Right cardiac atrium (tissue), 5 donors: Measurements from ENCODE around the gene CAMKMT. TPM values are rescaled to one million over a fixed set of nuclear protein-coding genes. Genes with fewer than 3 reads are reported as not detected.

ENCODE experiments used
- ATAC-seq, 2 donors: fragments of 200-7000 bp; cut with Tn5 transposase; one replicate each; pipeline versions ENCODE4 v1.8.0 to v1.9.1; 2020; ENCODE audit warnings: moderate library complexity in 2 of 2, mild to moderate bottlenecking in 1 of 2
- DNase-seq, 3 donors: peaks; one replicate each; pipeline ENCODE4 v3.0.0-alpha.2; 2020
- H3K27ac ChIP-seq: one replicate; pipeline ENCODE4 v1.5.1; 2013; ENCODE audit warnings: mild to moderate bottlenecking, low read length, control low read depth, moderate library complexity
- H3K27me3 ChIP-seq: one replicate; pipeline ENCODE4 v1.6.1; 2013; ENCODE audit not compliant: control insufficient read depth, insufficient read depth
- H3K4me1 ChIP-seq: one replicate; pipeline ENCODE4 v1.6.1; 2013; ENCODE audit warnings: low read length; ENCODE audit not compliant: control insufficient read depth, insufficient read depth
- H3K4me3 ChIP-seq: one replicate; pipeline ENCODE4 v1.5.1; 2013; ENCODE audit warnings: low read length, control low read depth
- H3K9me3 ChIP-seq: one replicate; pipeline ENCODE4 v1.6.1; 2013; ENCODE audit warnings: low read length; ENCODE audit not compliant: control insufficient read depth
- WGBS: extraction: QIAGEN DNeasy Blood & Tissue Kit; methylation state at CpG from one replicate; pipeline ENCODE4 v1.1.7; 2013; 5-methylcytosine and 5-hydroxymethylcytosine counted together
- intact Hi-C, 4 donors: fragments of 100-400 bp; cut with DNase I; formaldehyde crosslinking; loops; one replicate each; pipeline versions ENCODE4 v1.11.0 to v1.14.0; 2022 to 2023
- polyA plus RNA-seq: library from polyadenylated mRNA; stranded (reverse); fragments of 200-250 nt; gene quantifications from one replicate; pipeline ENCODE4 v1.2.3, GENCODE V29; 2013
- total RNA-seq, 4 donors: library from RNA; stranded (reverse); fragmentation: NEBNext Ultra II Directional; extraction: Animal tissue kit (Norgen Biotek cat#: 25700); gene quantifications; one replicate each; pipeline ENCODE4 v1.2.1, GENCODE V29; 2021
- donor health status: healthy with polysubstance abuse.
- donor health status: DM: no; HTN: yes; CAD: no.
- donor health status: DM: no; HTN: no; CAD: no.
- donor health status: DM: no; HTN: yes; CAD: no; lungs with severe emphysema.
- donor health status: DM: yes; HTN: yes; CAD: no.

Gene CAMKMT
- total and polyA plus RNA-seq, 5 donors = 4.6 to 6.3 (median 5.5) TPM

DNA sequence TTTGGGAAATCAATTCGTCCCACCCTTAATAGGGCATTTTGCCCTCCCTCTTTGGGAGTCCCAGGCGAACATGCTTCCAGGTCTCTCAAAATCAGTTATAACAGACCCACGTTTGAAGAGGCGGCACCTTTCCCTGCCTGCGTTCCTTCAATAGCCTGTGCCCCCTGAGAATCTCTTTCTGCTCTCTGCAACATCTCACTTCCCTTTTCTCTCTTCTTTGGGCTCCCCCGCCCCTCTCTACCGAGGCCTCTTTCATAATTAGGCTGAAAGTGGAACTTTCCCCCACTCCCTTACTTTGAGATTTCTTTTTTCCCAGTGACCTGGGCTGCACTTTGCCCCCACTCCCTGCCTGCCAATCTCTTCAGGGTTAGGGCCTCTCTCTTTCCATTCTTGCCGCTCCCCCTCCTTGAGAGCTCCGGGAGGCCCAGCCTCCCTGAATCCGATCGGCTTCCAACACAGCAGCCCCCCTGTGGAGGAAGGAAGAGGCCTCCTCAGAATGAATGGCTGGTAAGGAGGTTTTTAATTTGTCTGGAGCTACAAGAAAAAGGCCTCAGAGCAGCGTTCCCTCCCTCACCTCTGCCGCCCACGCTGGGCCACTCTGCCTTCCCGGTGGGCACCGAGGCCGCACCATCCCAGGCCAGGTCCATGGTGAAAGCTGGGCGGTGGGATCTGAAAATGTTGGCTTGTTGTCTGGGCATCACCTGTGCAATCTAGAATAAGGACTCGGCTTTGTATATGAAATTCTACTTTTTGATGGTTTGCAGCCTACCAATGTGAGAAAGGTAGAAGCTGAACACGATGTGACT is 417.1 kb downstream of the CAMKMT start:
- 56% methylated on average over 20 of the region's 20 CpGs for WGBS
- DNase-seq (no peak), ATAC-seq (no peak)
- H3K9me3 ChIP-seq = no peaks in the 10 kb centered on the region
- intact Hi-C loops = no loop called here
- H3K4me3 ChIP-seq = no peak overlapping the region
- no peak overlapping the region for H3K27ac ChIP-seq
- H3K27me3 ChIP-seq = no peaks in the 10 kb centered on the region
- no peaks in the 10 kb centered on the region for H3K4me1 ChIP-seq

GRCh38 chr2:44779793-44780192 is 418.0 kb downstream of the CAMKMT start:
- no peaks in the 10 kb centered on the region for H3K27me3 ChIP-seq
- DNase-seq (no peak), ATAC-seq (no peak)
- H3K4me1 ChIP-seq = no peaks in the 10 kb centered on the region
- WGBS = 93% methylated on average over 2 of the region's 2 CpGs
- no peaks in the 10 kb centered on the region for H3K9me3 ChIP-seq
- H3K4me3 ChIP-seq = no peak overlapping the region
- no peak overlapping the region for H3K27ac ChIP-seq
- intact Hi-C loops = no loop called here

- 93% methylated on average over 7 of the region's 7 CpGs for WGBS
- H3K4me1 ChIP-seq = no peaks in the 10 kb centered on the region
- H3K9me3 ChIP-seq = no peaks in the 10 kb centered on the region
- H3K27me3 ChIP-seq = no peaks in the 10 kb centered on the region
- ATAC-seq = no peak
- H3K4me3 ChIP-seq = no peak overlapping the region
- intact Hi-C loops = no loop called here
- no peak overlapping the region for H3K27ac ChIP-seq
- no peak for DNase-seq
Measured at GRCh38 chr2:44780406-44780805, 418.7 kb downstream of the CAMKMT start.

DNA sequence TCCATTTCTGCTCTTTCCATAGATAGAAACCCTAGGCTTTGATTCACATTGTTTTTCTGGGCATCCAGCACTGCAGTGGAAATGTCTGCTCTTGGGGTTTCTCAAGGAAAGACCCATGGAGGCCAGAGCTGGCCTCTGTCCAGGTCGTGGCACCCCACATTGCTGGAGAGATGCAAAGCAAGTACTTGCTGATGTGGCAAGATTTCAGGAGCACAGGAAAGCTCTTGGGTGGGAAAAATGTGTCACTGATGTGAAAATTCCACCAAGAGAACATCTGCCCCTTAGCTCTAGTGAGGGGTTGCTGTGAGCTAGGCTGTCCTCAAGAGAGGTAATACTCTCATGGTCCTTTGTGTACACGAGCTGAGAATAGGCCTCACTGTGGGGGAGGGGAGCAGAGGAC is 423.7 kb downstream of the CAMKMT start:
- 53% methylated on average over 2 of the region's 2 CpGs for WGBS

DNA sequence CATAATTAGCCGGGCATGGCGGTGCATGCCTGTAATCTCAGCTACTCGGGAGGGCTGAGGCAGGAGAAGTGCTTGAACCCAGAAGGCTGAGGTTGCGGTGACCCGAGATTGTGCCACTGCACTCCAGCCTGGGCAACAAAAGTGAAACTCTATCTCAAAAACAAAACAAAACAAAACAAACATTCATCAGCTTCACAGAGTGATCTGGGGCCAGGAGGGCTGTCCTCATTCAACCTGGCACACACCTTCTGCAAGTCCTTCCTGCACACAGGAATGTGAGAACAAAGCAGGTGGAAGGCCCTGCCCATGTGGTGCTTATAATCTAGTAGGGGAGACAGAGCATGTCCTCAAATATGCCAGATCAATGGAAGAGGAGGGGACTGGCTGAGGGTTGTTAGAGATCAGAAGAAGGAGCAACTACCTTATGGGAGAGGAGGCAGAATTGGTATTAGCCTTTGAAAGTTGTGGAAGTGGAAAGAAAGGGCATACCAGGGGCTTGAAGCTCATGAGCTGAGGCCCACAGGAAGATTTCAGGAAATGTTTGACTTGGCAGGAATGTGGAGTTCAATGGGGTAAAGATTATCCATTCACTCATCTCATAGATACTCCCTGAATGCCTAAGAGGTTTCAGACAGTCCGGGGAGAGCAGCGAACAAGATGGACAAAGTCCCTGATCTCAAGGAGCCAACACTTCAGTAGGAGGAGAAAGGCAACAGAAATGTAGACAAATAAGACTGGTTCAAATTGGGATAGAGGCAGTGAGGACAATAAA is 424.5 kb downstream of the CAMKMT start:
- DNase-seq (no peak), ATAC-seq (no peak)
- H3K4me3 ChIP-seq = no peak overlapping the region
- intact Hi-C loops = no loop called here
- no peaks in the 10 kb centered on the region for H3K9me3 ChIP-seq
- 87% methylated on average over 7 of the region's 7 CpGs for WGBS
- no peaks in the 10 kb centered on the region for H3K4me1 ChIP-seq
- H3K27ac ChIP-seq = no peak overlapping the region
- H3K27me3 ChIP-seq = no peaks in the 10 kb centered on the region

More for the DNA sequence above, 423.7 kb downstream of the CAMKMT start:
- Histone ChIP-seq H3K4me1 (no peaks in the 10 kb centered on the region), H3K27ac (no peak overlapping the region), H3K9me3 (no peaks in the 10 kb centered on the region), H3K27me3 (no peaks in the 10 kb centered on the region), H3K4me3 (no peak overlapping the region)
- intact Hi-C loops = no loop called here
- DNase-seq (no peak), ATAC-seq (no peak)

DNA sequence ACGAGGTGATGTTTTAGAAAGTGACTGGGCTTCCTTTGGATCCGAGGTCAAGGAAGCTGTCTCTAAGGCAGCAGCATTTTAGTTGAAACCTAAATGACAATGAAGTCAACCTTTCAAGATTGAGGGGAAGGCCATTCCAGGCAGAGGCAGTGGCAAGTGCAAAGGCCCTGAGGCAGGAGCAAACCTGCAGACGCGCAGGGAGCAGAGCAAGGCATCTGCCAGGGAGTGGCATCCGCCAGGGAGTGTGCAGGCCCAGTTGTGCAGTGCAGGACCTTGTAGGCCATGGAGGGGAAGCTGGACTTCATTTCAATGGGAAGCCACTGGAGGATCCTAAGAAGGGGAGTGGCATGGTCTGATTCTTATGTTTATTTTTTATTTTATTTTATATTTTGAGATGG is 425.1 kb downstream of the CAMKMT start:
- DNase-seq (no peak), ATAC-seq (no peak)
- 86% methylated on average over 5 of the region's 5 CpGs for WGBS
- Histone ChIP-seq H3K27me3 (no peaks in the 10 kb centered on the region), H3K9me3 (no peaks in the 10 kb centered on the region), H3K4me3 (no peak overlapping the region), H3K4me1 (no peaks in the 10 kb centered on the region), H3K27ac (no peak overlapping the region)
- intact Hi-C loops = no loop called here

DNA sequence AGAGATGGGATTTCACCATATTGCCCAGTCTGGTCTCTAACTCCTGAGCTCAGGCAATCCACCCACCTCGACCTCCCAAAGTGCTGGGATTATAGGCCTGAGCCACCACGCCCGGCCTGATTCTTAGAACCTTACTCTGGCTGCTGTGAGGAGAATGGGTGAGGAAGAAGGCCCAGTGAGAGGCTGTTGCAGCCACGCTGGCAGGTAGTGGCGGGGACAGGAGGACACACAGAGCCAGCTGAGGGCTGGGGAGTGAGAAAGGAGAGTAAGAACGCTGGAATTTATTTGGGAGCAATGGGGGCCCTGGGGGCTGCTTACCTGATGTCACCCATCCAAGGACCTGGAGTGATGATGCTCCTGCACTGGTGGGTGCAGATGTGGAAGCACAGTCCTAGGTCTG is 425.9 kb downstream of the CAMKMT start:
- intact Hi-C loops = no loop called here
- no peaks in the 10 kb centered on the region for H3K4me1 ChIP-seq
- ATAC-seq = no peak
- no peak for DNase-seq
- no peaks in the 10 kb centered on the region for H3K9me3 ChIP-seq
- 90% methylated on average over 6 of the region's 6 CpGs for WGBS
- H3K4me3 ChIP-seq = no peak overlapping the region
- no peak overlapping the region for H3K27ac ChIP-seq
- H3K27me3 ChIP-seq = no peaks in the 10 kb centered on the region

DNA sequence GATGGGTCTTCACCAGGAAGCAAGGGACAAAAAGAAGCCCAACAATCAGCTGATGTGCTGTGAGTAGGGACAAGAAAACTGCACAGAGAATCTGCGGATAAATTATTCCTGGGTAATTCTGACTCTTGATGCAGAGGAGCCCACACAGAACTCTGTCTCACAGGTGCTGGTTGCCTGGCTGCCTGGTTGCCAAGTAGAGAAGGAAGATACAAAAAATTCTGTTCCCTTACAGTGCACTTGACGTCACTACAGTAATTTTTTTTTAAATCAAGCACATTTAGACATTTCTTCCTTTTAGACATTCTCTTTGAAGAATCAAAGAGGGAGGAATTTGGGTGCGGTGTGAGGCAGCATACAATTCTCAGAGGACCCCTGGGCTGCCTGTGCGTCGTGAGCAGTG is 427.7 kb downstream of the CAMKMT start:
- WGBS = 43% methylated on average over 5 of the region's 5 CpGs
- no peak for DNase-seq
- intact Hi-C loops = no loop called here

DNA sequence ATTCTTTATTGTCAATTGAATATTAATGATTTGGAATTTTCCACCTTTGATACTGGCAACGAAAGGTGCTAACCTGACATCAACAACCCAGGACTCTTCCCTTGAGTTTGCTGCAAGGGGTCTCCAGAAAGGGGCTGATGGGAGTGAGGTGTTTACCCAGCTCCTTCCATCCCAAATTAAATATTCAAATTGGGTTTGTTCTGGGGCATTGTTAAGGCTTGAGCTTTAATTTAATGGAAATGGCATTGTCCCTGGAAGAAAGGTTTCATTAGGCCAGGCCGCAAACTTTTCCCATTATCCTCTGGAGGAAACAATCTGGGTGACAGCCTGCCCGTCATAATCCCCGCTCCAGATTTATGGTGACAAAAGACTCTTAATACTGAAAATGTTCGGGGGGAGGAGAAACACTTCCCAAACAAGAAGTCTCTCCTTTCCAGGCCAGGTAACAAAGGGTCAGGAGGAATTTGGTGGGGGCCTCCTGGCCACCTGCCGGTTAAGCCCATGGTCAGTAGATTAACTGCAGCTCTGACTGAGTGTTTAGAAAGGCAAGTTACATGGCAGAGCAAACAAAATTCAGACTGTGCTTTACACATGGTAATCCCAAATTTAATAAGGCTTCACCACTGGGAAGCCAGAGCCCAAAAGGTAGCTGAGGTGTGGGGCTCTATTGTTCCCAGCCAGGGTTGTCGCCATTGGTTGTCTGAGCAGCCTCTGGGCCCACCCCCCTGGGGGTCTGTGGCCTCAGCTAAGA is 428.4 kb downstream of the CAMKMT start:
- no peaks in the 10 kb centered on the region for H3K4me1 ChIP-seq
- ATAC-seq (no peak), DNase-seq (no peak)
- H3K27ac ChIP-seq = no peak overlapping the region
- H3K27me3 ChIP-seq = no peaks in the 10 kb centered on the region
- no peak overlapping the region for H3K4me3 ChIP-seq
- no peaks in the 10 kb centered on the region for H3K9me3 ChIP-seq
- intact Hi-C loops = no loop called here
- 52% methylated on average over 7 of the region's 7 CpGs for WGBS

More for the DNA sequence above, 427.7 kb downstream of the CAMKMT start:
- no peaks in the 10 kb centered on the region for H3K27me3 ChIP-seq
- no peaks in the 10 kb centered on the region for H3K9me3 ChIP-seq
- H3K4me1 ChIP-seq = no peaks in the 10 kb centered on the region
- ATAC-seq = no peak
- H3K27ac ChIP-seq = no peak overlapping the region
- no peak overlapping the region for H3K4me3 ChIP-seq

DNA sequence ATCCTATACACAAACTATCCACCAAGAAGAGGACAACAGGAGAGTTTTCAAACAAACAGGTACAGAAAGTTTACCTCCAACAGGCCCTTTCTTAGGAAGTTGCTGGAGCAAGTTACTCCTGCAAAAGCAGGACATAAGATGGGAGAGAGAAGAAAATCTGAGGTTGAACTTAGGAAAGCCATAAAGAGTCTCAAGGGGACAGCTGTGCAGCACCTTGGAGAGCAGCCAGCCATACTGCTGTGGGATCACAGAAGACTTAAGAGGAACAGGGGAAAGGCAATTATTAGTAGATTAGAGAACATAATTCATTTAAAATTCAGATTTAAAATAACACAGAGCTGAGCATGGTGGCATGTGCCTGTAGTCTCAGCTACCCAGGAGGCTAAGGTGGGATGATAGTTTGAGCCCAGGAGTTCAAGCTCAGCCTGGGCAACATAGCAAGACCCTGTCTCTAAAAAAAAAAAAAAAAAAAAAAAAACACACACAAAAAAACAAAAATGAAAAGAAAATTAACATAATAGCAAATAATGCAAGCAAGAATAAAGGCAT is 431.6 kb downstream of the CAMKMT start:
- Histone ChIP-seq H3K9me3 (no peaks in the 10 kb centered on the region), H3K27me3 (no peaks in the 10 kb centered on the region), H3K4me3 (no peak overlapping the region), H3K4me1 (no peaks in the 10 kb centered on the region), H3K27ac (no peak overlapping the region)
- ATAC-seq (no peak), DNase-seq (no peak)
- intact Hi-C loops = no loop called here

- H3K4me3 ChIP-seq = no peak overlapping the region
- 61% methylated on average over 4 of the region's 4 CpGs for whole genome bisulfite sequencing
- no peaks in the 10 kb centered on the region for H3K9me3 ChIP-seq
- no peaks in the 10 kb centered on the region for H3K4me1 ChIP-seq
- peaks cover 2% of the 10 kb centered on the region for H3K27me3 ChIP-seq
- ATAC-seq (no peak), DNase-seq (no peak)
- H3K27ac ChIP-seq = no peak overlapping the region
- intact Hi-C loops = no loop called here
Measured at GRCh38 chr2:44796771-44797170, 435.0 kb downstream of the CAMKMT start.
